ENCODE data around the gene METTL25. TPM values are rescaled to one million over a fixed set of nuclear protein-coding genes. Genes with fewer than 3 reads are reported as not detected.

The METTL25 gene
- total RNA-seq, 4 donors from 2014 or later: 13.7 to 32.3 (median 24.7) TPM

GRCh38 chr12:82474181-82474797 is 116.0 kb downstream of the METTL25 start:
- H3K27me3 ChIP-seq: no peaks in the 10 kb centered on the region
- no peak for ATAC-seq
- no peak overlapping the region for H3K27ac ChIP-seq
- WGBS, 2 donors (ENCODE audit: low coverage in 1 of 2): 100% methylated on average over 1 of the region's 2 CpGs
- peaks cover 0 to 45% of the 10 kb centered on the region in 2 donors for H3K36me3 ChIP-seq
- TF ChIP-seq POLR2AphosphoS5 (IDR thresholded peaks at IDR 0.05): no peak
- TF ChIP-seq EP300 (IDR thresholded peaks at IDR 0.05): no peak
- TF ChIP-seq, protein P1, sequence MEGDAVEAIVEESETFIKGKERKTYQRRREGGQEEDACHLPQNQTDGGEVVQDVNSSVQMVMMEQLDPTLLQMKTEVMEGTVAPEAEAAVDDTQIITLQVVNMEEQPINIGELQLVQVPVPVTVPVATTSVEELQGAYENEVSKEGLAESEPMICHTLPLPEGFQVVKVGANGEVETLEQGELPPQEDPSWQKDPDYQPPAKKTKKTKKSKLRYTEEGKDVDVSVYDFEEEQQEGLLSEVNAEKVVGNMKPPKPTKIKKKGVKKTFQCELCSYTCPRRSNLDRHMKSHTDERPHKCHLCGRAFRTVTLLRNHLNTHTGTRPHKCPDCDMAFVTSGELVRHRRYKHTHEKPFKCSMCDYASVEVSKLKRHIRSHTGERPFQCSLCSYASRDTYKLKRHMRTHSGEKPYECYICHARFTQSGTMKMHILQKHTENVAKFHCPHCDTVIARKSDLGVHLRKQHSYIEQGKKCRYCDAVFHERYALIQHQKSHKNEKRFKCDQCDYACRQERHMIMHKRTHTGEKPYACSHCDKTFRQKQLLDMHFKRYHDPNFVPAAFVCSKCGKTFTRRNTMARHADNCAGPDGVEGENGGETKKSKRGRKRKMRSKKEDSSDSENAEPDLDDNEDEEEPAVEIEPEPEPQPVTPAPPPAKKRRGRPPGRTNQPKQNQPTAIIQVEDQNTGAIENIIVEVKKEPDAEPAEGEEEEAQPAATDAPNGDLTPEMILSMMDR (IDR thresholded peaks at IDR 0.05): no peak
- no peak for TF ChIP-seq POLR2A (IDR thresholded peaks at IDR 0.05)
- no peaks in the 10 kb centered on the region for H3K4me1 ChIP-seq
- peaks cover 0 to 6% (median 0%) of the 10 kb centered on the region in 3 donors for H3K9me3 ChIP-seq
- no peak overlapping the region for H3K4me3 ChIP-seq

- H3K4me3 ChIP-seq: no peak overlapping the region
- no peaks in the 10 kb centered on the region for H3K4me1 ChIP-seq
- TF ChIP-seq, protein P1 (IDR thresholded peaks at IDR 0.05): no peak
- no peak for TF ChIP-seq POLR2A (IDR thresholded peaks at IDR 0.05)
- TF ChIP-seq POLR2AphosphoS5 (IDR thresholded peaks at IDR 0.05): no peak
- no peak for TF ChIP-seq EP300 (IDR thresholded peaks at IDR 0.05)
- H3K9me3 ChIP-seq: peaks cover 0 to 6% (median 0%) of the 10 kb centered on the region in 3 donors
- H3K27ac ChIP-seq: no peak overlapping the region
- no peaks in the 10 kb centered on the region for H3K27me3 ChIP-seq
- WGBS, 2 donors (ENCODE audit: low coverage in 1 of 2): 75 to 96% methylated on average over 2 of the region's 2 CpGs
- no peak for ATAC-seq
- H3K36me3 ChIP-seq: peaks cover 0 to 40% of the 10 kb centered on the region in 2 donors
Measured at GRCh38 chr12:82474798-82475184, 116.5 kb downstream of the METTL25 start.

DNA sequence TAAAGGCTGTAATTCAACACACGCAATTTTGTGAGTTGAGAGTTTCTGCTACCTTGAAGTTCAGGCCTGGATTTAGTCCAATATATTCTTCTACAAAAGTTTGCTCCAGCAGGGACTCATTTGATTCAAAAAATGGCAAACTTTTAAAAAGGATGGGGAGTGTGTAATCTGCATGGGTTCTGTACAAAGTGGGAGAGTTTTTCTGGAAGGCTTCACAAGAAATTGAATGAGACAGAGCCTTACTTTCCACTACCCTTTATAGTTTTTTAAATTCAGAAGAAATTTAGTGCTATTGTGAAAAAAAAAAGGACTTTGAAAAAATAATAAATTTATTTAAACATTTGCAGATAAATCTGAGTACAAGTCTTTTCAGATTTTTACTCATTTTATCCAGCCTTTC is 116.9 kb downstream of the METTL25 start:
- no peak overlapping the region for H3K4me3 ChIP-seq
- H3K36me3 ChIP-seq: peaks cover 0 to 36% of the 10 kb centered on the region in 2 donors
- peaks cover 0 to 6% (median 0%) of the 10 kb centered on the region in 3 donors for H3K9me3 ChIP-seq
- no peak for ATAC-seq
- WGBS, 2 donors (ENCODE audit: low coverage in 1 of 2): 91 to 93% methylated on average over 1 of the region's 1 CpG
- TF ChIP-seq POLR2A (IDR thresholded peaks at IDR 0.05): no peak
- no peak for TF ChIP-seq EP300 (IDR thresholded peaks at IDR 0.05)
- TF ChIP-seq POLR2AphosphoS5 (IDR thresholded peaks at IDR 0.05): no peak
- TF ChIP-seq, protein P1 (IDR thresholded peaks at IDR 0.05): no peak
- H3K4me1 ChIP-seq: no peaks in the 10 kb centered on the region
- no peaks in the 10 kb centered on the region for H3K27me3 ChIP-seq
- no peak overlapping the region for H3K27ac ChIP-seq

DNA sequence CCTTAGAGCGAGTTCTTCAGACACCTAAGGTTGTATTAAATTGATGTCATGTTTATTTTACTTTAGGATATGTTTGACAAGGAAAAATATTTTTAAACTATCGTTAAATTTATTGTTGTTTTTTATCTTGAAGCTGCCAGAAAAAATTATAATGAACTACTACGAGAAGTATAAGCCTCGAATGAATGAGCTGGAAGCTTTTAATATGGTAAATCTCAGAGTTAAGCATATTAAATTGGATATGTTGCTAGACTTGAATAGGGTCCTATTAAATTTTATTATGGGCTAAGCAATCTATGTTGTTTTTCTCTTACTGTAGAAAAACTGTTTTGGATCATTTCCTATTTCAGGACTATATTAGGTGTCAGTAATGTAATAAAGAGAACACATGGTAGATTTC is 118.2 kb downstream of the METTL25 start:
- WGBS, 2 donors (ENCODE audit: low coverage in 1 of 2): 62 to 65% methylated on average over 4 of the region's 4 CpGs
- Histone ChIP-seq H3K4me3 (no peak overlapping the region), H3K4me1 (no peaks in the 10 kb centered on the region), H3K27ac (no peak overlapping the region), H3K27me3 (no peaks in the 10 kb centered on the region), H3K9me3 (peaks cover 0 to 6% (median 0%) of the 10 kb centered on the region in 3 donors), H3K36me3 (peaks cover 0 to 31% of the 10 kb centered on the region in 2 donors)
- no peak for ATAC-seq
- TF ChIP-seq POLR2A (IDR thresholded peaks at IDR 0.05): no peak

GRCh38 chr12:82479511-82479910 is 121.2 kb downstream of the METTL25 start:
- TF ChIP-seq EP300 (IDR thresholded peaks at IDR 0.05) (no peak), POLR2AphosphoS5 (IDR thresholded peaks at IDR 0.05) (no peak), POLR2A (IDR thresholded peaks at IDR 0.05) (no peak)
- TF ChIP-seq, protein P1 (IDR thresholded peaks at IDR 0.05): no peak
- H3K9me3 ChIP-seq: peaks cover 0 to 12% (median 0%) of the 10 kb centered on the region in 3 donors
- WGBS, 2 donors (ENCODE audit: low coverage in 1 of 2): 50 to 60% methylated on average over 1 of the region's 1 CpG
- peaks cover 0 to 7% of the 10 kb centered on the region in 2 donors for H3K36me3 ChIP-seq
- no peak for ATAC-seq
- H3K27ac ChIP-seq: no peak overlapping the region
- H3K4me1 ChIP-seq: no peaks in the 10 kb centered on the region
- H3K4me3 ChIP-seq: no peak overlapping the region
- H3K27me3 ChIP-seq: no peaks in the 10 kb centered on the region
